GM19372 (cell line): ENCODE results near the gene GRIK4.

Experiments
- ATAC-seq: cut with Tn5 transposase; IDR thresholded peaks from one replicate; pipeline ENCODE4 v1.9.1; 2021; ENCODE audit warnings: mild to moderate bottlenecking, low read depth, moderate library complexity; ENCODE audit not compliant: unreplicated experiment

GRIK4 gene

GRCh38 chr11:120793150-120793549 is 281.6 kb downstream of the GRIK4 start:
- ATAC-seq: no peak

DNA sequence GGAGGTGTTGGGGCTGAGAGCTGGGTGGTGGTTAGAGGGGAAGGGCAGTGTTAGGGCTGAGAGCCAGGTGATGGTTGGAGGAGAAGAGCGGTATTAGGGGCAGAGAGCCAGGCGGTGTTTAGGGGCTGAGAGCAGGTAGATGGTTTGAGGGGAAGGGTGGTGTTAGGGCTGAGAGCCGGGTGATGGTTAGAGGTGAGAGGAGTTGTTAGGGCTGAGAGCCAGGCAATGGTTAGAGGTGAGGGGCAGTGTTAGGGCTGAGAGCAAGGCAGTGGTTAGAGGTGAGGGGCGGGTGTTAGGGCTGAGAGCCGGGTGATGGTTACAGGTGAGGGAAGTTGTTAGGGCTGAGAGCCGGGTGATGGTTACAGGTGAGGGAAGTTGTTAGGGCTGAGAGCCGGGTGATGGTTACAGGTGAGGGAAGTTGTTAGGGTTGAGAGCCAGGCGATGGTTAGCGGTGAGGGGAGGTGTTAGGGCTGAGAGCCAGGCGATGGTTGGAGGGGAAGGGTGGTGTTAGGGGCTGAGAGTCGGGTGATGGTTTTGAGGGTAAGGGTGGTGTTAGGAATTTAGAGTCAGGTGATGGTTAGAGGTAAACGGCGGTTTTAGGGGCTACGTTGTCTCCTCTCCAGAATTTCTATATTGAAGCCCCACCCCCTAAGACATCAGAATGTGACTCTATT is 282.4 kb downstream of the GRIK4 start:
- ATAC-seq: no peak

- ATAC-seq: no peak
Observed at GRCh38 chr11:120794748-120795147, 283.2 kb downstream of the GRIK4 start.

GRCh38 chr11:120795185-120795584 is 283.6 kb downstream of the GRIK4 start:
- no peak for ATAC-seq

DNA sequence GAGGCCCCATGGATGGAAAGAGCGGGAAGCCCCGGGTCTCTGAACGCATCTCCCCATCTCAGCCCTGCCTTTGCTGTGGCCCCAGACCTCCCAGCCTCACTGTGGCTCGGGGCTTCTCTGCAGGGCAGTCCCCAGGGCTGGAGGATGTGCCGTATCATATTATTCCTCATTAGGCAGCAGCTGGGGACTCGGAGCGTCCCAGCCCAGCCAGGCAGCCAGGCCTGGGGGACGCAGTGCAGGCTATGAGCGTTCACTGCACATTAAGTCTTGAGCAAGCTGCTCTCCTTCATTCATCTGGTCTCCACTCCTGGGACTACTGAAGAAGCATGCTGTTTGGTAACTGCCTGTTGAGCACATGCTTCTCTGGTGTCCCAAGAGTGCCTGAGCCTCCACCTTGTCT is 285.6 kb downstream of the GRIK4 start:
- ATAC-seq: no peak

GRCh38 chr11:120798854-120799253 is 287.3 kb downstream of the GRIK4 start:
- ATAC-seq: no peak

- ATAC-seq: no peak
Observed at GRCh38 chr11:120800206-120800605, 288.7 kb downstream of the GRIK4 start.

GRCh38 chr11:120801801-120802689 is 290.5 kb downstream of the GRIK4 start:
- no peak for ATAC-seq

GRCh38 chr11:120805960-120806555 is 294.5 kb downstream of the GRIK4 start:
- ATAC-seq: no peak

DNA sequence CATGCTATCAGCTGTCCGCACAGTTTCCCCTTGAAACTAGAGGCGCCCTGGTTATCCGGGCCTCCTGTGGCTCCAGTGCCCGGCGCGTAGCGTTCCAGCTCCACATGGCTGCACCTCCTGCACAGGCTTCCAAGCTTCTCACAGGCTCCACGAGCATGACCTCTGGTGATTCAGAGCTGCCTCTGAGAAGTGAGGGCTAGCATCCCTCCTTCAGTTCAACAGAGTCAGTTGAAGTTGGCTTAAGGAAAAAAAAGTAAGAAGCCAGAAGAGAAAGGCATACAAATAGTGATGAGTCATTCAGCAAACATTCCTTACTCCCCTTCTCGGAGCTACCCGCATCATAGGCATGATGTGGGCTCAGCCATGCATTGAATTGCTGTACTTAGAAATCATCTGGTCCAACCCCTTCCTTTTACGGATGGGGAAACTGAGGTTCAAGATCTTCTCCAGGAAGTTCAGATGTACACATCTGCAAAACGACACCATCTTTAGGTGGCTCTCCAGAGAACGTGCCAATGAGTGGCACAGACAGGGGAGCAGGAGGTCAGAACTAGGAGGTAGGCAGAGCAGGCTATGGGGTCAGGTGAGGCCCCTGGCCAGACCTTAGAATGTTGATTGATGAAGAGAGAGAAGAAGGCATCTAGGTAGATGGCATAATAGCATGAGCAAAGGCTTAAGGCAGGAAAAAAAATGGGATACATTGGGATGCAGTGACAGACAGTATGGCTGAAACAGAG is 296.0 kb downstream of the GRIK4 start:
- no peak for ATAC-seq

GRCh38 chr11:120808616-120809050 is 297.1 kb downstream of the GRIK4 start:
- ATAC-seq: no peak

DNA sequence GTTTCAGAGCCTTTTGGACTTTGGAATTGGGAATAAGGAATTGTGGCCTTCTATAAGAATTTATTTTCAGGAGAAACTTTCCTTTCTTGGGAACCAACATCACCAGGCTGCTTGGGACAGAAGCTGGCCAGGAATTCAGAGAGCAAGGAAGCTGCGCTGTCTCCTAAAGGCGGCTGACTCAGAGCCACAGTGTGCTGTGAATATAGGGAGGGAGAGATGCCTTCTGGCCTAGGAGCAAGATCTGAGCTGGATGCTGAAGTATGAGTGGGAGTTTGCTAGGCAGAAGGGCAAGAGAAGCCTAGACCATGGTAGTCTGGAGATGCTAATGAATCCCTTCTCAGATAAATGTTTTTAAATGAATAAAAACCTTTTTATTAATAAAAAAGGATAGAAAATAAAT is 298.7 kb downstream of the GRIK4 start:
- ATAC-seq: no peak

- no peak for ATAC-seq
Observed at GRCh38 chr11:120811199-120811598, 299.7 kb downstream of the GRIK4 start.

DNA sequence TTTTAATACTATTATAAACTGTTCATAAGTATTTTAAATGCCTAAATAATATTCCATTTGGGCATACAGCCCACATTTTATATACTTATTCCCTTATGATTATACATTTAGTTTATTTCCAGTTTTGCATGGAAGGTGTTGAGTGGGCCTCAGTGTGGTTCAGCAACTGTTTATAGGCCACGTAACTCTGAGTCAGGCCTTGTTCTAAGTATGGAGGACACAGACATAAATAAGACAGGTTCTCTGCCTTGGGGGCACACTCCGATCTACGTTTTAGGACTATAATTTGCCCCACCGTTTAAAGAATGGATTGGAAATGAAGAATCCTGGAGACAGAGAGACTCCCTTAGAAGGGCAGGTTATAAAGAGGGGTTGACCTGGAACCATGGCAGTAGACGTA is 300.2 kb downstream of the GRIK4 start:
- no peak for ATAC-seq

DNA sequence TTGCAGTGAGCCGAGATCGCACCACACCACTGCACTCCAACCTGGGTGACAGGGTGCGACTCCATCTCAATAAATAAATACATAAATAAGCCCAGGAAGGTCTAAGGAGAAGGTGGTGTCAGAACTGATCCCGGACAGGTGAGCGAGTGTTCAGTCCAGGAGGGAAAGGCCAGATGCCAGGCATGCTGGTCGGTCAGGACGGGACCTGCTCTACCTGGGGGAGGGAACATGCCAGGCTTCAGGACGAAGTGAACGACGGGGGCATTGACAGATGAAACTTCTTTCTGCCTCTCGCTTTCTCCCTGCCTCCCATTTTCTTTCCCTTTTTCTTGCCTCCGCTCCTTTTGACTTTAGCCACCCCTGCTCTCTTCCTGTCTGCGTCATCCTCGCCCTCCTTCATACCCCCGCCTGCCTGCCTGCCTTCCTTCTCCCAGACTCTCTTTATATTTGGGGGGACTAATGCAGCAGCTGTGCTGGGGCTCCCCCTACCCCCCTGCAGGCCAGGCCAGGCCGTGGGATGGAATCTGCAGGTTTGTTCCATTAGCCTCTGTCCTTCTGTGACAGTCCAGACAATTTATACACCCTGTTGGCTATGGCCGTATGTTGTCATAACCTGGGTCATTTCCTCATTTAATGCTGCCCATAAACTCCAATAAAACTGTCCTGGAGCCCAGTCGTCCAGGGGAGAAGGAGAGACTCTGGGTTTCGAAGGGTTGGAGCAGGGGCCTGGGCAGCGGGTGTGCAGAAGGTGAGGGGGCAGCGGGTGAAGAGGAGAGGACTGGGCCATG is 303.2 kb downstream of the GRIK4 start:
- no peak for ATAC-seq

- no peak for ATAC-seq
Observed at GRCh38 chr11:120815319-120816100, 304.0 kb downstream of the GRIK4 start.

- ATAC-seq: no peak
Observed at GRCh38 chr11:120816176-120816575, 304.6 kb downstream of the GRIK4 start.

GRCh38 chr11:120816711-120817110 is 305.2 kb downstream of the GRIK4 start:
- no peak for ATAC-seq

DNA sequence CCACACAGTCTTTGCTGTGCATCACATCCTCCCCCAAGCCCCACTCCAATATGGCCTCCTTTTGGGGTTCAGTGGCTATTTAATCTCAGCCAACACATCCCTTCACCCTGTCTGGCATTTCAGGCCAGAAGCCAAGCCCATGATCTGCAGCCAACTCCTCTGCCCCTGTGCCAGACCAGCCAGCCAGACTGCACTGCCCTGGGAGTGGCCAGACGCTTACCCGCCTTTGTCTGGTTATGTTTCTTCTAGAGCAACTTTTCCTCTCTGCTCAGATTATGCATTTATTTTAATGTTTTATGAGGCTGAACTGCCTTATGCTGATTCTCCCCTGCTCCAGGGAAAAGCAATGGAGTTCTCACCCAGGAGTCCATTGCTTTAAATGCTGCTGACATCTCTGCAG is 305.6 kb downstream of the GRIK4 start:
- ATAC-seq: no peak
